Activated T-cell treated with anti-CD3 and anti-CD28 coated beads, Interleukin-2, amount 50 U/mL, for 4 hours (primary cell): Measurements from ENCODE around the gene TRIB2. TPM values are rescaled to one million over a fixed set of nuclear protein-coding genes. Genes with fewer than 3 reads are reported as not detected.

Source experiments
- ATAC-seq, 2 donors: fragments of 200-7000 bp; cut with Tn5 transposase; one replicate each; pipeline ENCODE4 v1.10.0; 2021
- DNase-seq: peaks from one replicate; pipeline ENCODE4 v3.0.0-alpha.2; 2020
- H3K27me3 Mint-ChIP-seq: one replicate; pipeline ENCODE4 v1.8.0; 2021; ENCODE audit warnings: low read depth, mixed read lengths
- H3K36me3 Mint-ChIP-seq: one replicate; pipeline ENCODE4 v1.8.0; 2022; ENCODE audit warnings: mixed read lengths; ENCODE audit not compliant: insufficient read depth
- H3K4me1 Mint-ChIP-seq: one replicate; pipeline ENCODE4 v1.8.0; 2021; ENCODE audit warnings: low read depth, mixed read lengths
- H3K4me3 Mint-ChIP-seq: one replicate; pipeline ENCODE4 v1.8.0; 2021; ENCODE audit warnings: mild to moderate bottlenecking, moderate library complexity, mixed read lengths
- H3K9me3 Mint-ChIP-seq: one replicate; pipeline ENCODE4 v1.8.0; 2021; ENCODE audit warnings: mixed read lengths
- total RNA-seq, 3 donors: library from RNA; stranded (reverse); gene quantifications; one replicate each; pipeline ENCODE4 v1.2.1, GENCODE V29; 2021

Gene TRIB2
- total RNA-seq, 3 donors from 2014 or later: 8.8 to 13.3 (median 9.8) TPM

- no peak overlapping the region for H3K4me3 Mint-ChIP-seq
- H3K36me3 Mint-ChIP-seq: no peaks in the 10 kb centered on the region
- DNase-seq (no peak), ATAC-seq (no peak)
- peaks cover 2% of the 10 kb centered on the region for H3K27me3 Mint-ChIP-seq
- peaks cover 4% of the 10 kb centered on the region for H3K4me1 Mint-ChIP-seq
- peaks cover 6% of the 10 kb centered on the region for H3K9me3 Mint-ChIP-seq
Observed at GRCh38 chr2:12685956-12686355, 30.8 kb upstream of the TRIB2 start.

- H3K36me3 Mint-ChIP-seq: no peaks in the 10 kb centered on the region
- peaks cover 2% of the 10 kb centered on the region for H3K27me3 Mint-ChIP-seq
- peaks cover 4% of the 10 kb centered on the region for H3K4me1 Mint-ChIP-seq
- DNase-seq: no peak
- peaks cover 10% of the 10 kb centered on the region for H3K9me3 Mint-ChIP-seq
- H3K4me3 Mint-ChIP-seq: no peak overlapping the region
- no peak for ATAC-seq
Observed at GRCh38 chr2:12686708-12687283, 29.9 kb upstream of the TRIB2 start.

GRCh38 chr2:12688091-12688490 lies 28.6 kb upstream of the TRIB2 start:
- Mint-ChIP-seq H3K36me3 (peaks cover 4% of the 10 kb centered on the region), H3K4me3 (no peak overlapping the region), H3K9me3 (peaks cover 16% of the 10 kb centered on the region), H3K4me1 (peaks cover 5% of the 10 kb centered on the region), H3K27me3 (peaks cover 2% of the 10 kb centered on the region)
- ATAC-seq (no peak), DNase-seq (no peak)

GRCh38 chr2:12688893-12689292 lies 27.8 kb upstream of the TRIB2 start:
- Mint-ChIP-seq H3K4me3 (no peak overlapping the region), H3K27me3 (peaks cover 2% of the 10 kb centered on the region), H3K4me1 (peaks cover 5% of the 10 kb centered on the region), H3K9me3 (peaks cover 16% of the 10 kb centered on the region), H3K36me3 (peaks cover 4% of the 10 kb centered on the region)
- no peak for DNase-seq
- no peak for ATAC-seq

GRCh38 chr2:12693509-12693908 lies 23.2 kb upstream of the TRIB2 start:
- H3K27me3 Mint-ChIP-seq: no peaks in the 10 kb centered on the region
- H3K36me3 Mint-ChIP-seq: peaks cover 4% of the 10 kb centered on the region
- DNase-seq: no peak
- H3K4me3 Mint-ChIP-seq: no peak overlapping the region
- H3K9me3 Mint-ChIP-seq: peaks cover 16% of the 10 kb centered on the region
- peaks cover 10% of the 10 kb centered on the region for H3K4me1 Mint-ChIP-seq
- ATAC-seq: no peak

- no peaks in the 10 kb centered on the region for H3K27me3 Mint-ChIP-seq
- ATAC-seq: no peak
- H3K4me3 Mint-ChIP-seq: no peak overlapping the region
- peaks cover 10% of the 10 kb centered on the region for H3K9me3 Mint-ChIP-seq
- DNase-seq: no peak
- H3K4me1 Mint-ChIP-seq: peaks cover 10% of the 10 kb centered on the region
- peaks cover 4% of the 10 kb centered on the region for H3K36me3 Mint-ChIP-seq
Observed at GRCh38 chr2:12694990-12695774, 21.6 kb upstream of the TRIB2 start.

- Mint-ChIP-seq H3K4me3 (no peak overlapping the region), H3K36me3 (no peaks in the 10 kb centered on the region), H3K9me3 (peaks cover 6% of the 10 kb centered on the region), H3K4me1 (peaks cover 28% of the 10 kb centered on the region), H3K27me3 (no peaks in the 10 kb centered on the region)
- no peak for DNase-seq
- ATAC-seq: no peak
Observed at GRCh38 chr2:12697617-12698016, 19.1 kb upstream of the TRIB2 start.

GRCh38 chr2:12700989-12701388 lies 15.7 kb upstream of the TRIB2 start:
- Mint-ChIP-seq H3K9me3 (peaks cover 12% of the 10 kb centered on the region), H3K4me1 (peaks cover 53% of the 10 kb centered on the region), H3K4me3 (no peak overlapping the region), H3K27me3 (no peaks in the 10 kb centered on the region), H3K36me3 (no peaks in the 10 kb centered on the region)
- ATAC-seq (no peak), DNase-seq (no peak)

GRCh38 chr2:12701786-12702167 lies 15.0 kb upstream of the TRIB2 start:
- ATAC-seq (peak; percentile 42 to 43), DNase-seq (no peak)
- Mint-ChIP-seq H3K27me3 (no peaks in the 10 kb centered on the region), H3K9me3 (peaks cover 12% of the 10 kb centered on the region), H3K4me1 (peaks cover 53% of the 10 kb centered on the region), H3K36me3 (no peaks in the 10 kb centered on the region), H3K4me3 (no peak overlapping the region)

GRCh38 chr2:12702168-12703121 lies 14.3 kb upstream of the TRIB2 start:
- peaks cover 12% of the 10 kb centered on the region for H3K9me3 Mint-ChIP-seq
- no peaks in the 10 kb centered on the region for H3K36me3 Mint-ChIP-seq
- ATAC-seq (peak; percentile 91 to 93), DNase-seq (no peak)
- peaks cover 51% of the 10 kb centered on the region for H3K4me1 Mint-ChIP-seq
- no peak overlapping the region for H3K4me3 Mint-ChIP-seq
- no peaks in the 10 kb centered on the region for H3K27me3 Mint-ChIP-seq

- Mint-ChIP-seq H3K9me3 (peaks cover 12% of the 10 kb centered on the region), H3K27me3 (no peaks in the 10 kb centered on the region), H3K4me3 (no peak overlapping the region), H3K4me1 (peaks cover 65% of the 10 kb centered on the region), H3K36me3 (no peaks in the 10 kb centered on the region)
- ATAC-seq: no peak
- DNase-seq: no peak
Observed at GRCh38 chr2:12704378-12704777, 12.4 kb upstream of the TRIB2 start.

- Mint-ChIP-seq H3K27me3 (no peaks in the 10 kb centered on the region), H3K36me3 (no peaks in the 10 kb centered on the region), H3K9me3 (peaks cover 12% of the 10 kb centered on the region), H3K4me3 (no peak overlapping the region), H3K4me1 (peaks cover 73% of the 10 kb centered on the region)
- no peak for ATAC-seq
- DNase-seq: no peak
Observed at GRCh38 chr2:12705230-12705629, 11.5 kb upstream of the TRIB2 start.

GRCh38 chr2:12705742-12706141 lies 11.0 kb upstream of the TRIB2 start:
- H3K4me3 Mint-ChIP-seq: no peak overlapping the region
- H3K9me3 Mint-ChIP-seq: peaks cover 12% of the 10 kb centered on the region
- no peaks in the 10 kb centered on the region for H3K36me3 Mint-ChIP-seq
- no peaks in the 10 kb centered on the region for H3K27me3 Mint-ChIP-seq
- peaks cover 76% of the 10 kb centered on the region for H3K4me1 Mint-ChIP-seq
- DNase-seq (no peak), ATAC-seq (no peak)

- Mint-ChIP-seq H3K36me3 (no peaks in the 10 kb centered on the region), H3K4me3 (no peak overlapping the region), H3K4me1 (peaks cover 66% of the 10 kb centered on the region), H3K27me3 (no peaks in the 10 kb centered on the region), H3K9me3 (peaks cover 6% of the 10 kb centered on the region)
- DNase-seq (no peak), ATAC-seq (no peak)
Observed at GRCh38 chr2:12708508-12709206, 8.1 kb upstream of the TRIB2 start.
